ENCODE measurements around the gene OVAAL.

DNA sequence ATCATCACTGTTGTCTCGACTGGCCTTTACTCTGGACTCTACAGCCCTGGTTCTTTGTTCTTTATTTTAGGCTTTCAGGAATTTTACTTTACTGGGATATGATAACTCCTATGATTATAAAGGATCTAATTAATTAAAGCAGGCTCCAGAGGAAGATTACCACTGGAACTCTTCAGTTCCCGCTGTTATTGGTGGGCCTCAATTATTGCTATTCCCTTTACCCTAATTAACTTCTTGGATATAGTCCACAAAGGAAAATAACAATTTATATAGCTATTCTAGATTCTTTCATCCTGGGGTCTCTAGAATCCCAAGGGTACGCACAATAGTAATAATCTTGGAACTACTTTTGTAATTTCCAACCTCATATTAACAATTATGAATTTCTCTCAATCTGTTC is 8.5 kb upstream of the OVAAL start:
- TF ChIP-seq, protein P1, sequence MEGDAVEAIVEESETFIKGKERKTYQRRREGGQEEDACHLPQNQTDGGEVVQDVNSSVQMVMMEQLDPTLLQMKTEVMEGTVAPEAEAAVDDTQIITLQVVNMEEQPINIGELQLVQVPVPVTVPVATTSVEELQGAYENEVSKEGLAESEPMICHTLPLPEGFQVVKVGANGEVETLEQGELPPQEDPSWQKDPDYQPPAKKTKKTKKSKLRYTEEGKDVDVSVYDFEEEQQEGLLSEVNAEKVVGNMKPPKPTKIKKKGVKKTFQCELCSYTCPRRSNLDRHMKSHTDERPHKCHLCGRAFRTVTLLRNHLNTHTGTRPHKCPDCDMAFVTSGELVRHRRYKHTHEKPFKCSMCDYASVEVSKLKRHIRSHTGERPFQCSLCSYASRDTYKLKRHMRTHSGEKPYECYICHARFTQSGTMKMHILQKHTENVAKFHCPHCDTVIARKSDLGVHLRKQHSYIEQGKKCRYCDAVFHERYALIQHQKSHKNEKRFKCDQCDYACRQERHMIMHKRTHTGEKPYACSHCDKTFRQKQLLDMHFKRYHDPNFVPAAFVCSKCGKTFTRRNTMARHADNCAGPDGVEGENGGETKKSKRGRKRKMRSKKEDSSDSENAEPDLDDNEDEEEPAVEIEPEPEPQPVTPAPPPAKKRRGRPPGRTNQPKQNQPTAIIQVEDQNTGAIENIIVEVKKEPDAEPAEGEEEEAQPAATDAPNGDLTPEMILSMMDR (conservative IDR thresholded peaks at IDR 0.05 in 1 of 2, IDR thresholded peaks at IDR 0.05 in 1 of 2; ENCODE audit: low read depth in 1 of 2, low read length in 2 of 2) = no peak
- TF ChIP-seq EZH2 (IDR thresholded peaks at IDR 0.05; ENCODE audit: low read length, missing control alignments) = no peak

Measured in fibroblast of lung (primary cell).